Pancreas (tissue), 10 donors: Measurements from ENCODE around the gene PTGS2. TPM values are rescaled to one million over a fixed set of nuclear protein-coding genes. Genes with fewer than 3 reads are reported as not detected.

Experiments
- ATAC-seq, 4 donors: fragments of 200-7000 bp; cut with Tn5 transposase; one replicate each; pipeline versions ENCODE4 v1.8.0 to v1.9.1; 2020; ENCODE audit warnings: mild to moderate bottlenecking in 4 of 4, moderate library complexity in 4 of 4
- DNase-seq, 6 donors: peaks; one replicate each; pipeline ENCODE4 v3.0.0-alpha.2; 2020
- FAIRE-seq: peaks from 2 replicates; lab custom pipeline; 2012; peaks lifted over from hg19 to GRCh38; lab: Jason Lieb, UNC
- H3K27ac ChIP-seq, 4 donors: fragments of 200-600 bp; sonication (generic); 1 replicate in 3 of 4; 2 replicates in 1 of 4; pipeline versions ENCODE4 v1.5.0 to v1.8.0; 2020
- H3K27me3 ChIP-seq, 4 donors: fragments of 200-600 bp; one replicate each; pipeline ENCODE4 v1.8.0; 2021
- H3K36me3 ChIP-seq, 3 donors: fragments of 200-600 bp; sonication (generic) in 1 of 3; one replicate each; pipeline versions ENCODE4 v1.5.0 to v1.8.0; 2020 to 2021
- H3K4me1 ChIP-seq, 3 donors: fragments of 200-600 bp; one replicate each; pipeline ENCODE4 v1.8.0; 2021
- H3K4me3 ChIP-seq, 4 donors: fragments of 200-600 bp; sonication (generic) in 2 of 4; one replicate each; pipeline versions ENCODE4 v1.5.0 to v1.8.0; 2020 to 2021
- H3K9me3 ChIP-seq, 4 donors: fragments of 200-600 bp; one replicate each; pipeline ENCODE4 v1.8.0; 2021
- WGBS, 2 donors: extraction: QIAGEN DNeasy Blood & Tissue Kit; methylation state at CpG; one replicate each; pipeline ENCODE4 v1.1.7; 2013; 5-methylcytosine and 5-hydroxymethylcytosine counted together
- intact Hi-C, 3 donors: fragments of 100-400 bp; cut with DNase I; formaldehyde crosslinking; loops; one replicate each; pipeline versions ENCODE4 v1.11.1 to v1.14.2; 2022
- polyA plus RNA-seq, 2 donors: library from polyadenylated mRNA; stranded (reverse); fragments of 200-250 nt; gene quantifications; one replicate each; pipeline ENCODE4 v1.2.3, GENCODE V29; 2013
- total RNA-seq, 6 donors: library from RNA; stranded (reverse); fragmentation: NEBNext Ultra II Directional in 4 of 6; extraction: Animal tissue kit (Norgen Biotek cat#: 25700) in 4 of 6; gene quantifications; one replicate each; pipeline versions ENCODE4 v1.2.1 to v1.2.4, GENCODE V29; 2021 to 2023
- TF ChIP-seq, protein P1 (sequence below), 4 donors: fragments of 200-600 bp; sonication (generic) in 3 of 4; IDR thresholded peaks; one replicate each; pipeline versions ENCODE4 v1.5.0 to v1.8.0; 2021; ENCODE audit warnings: antibody characterized with exemption in 4 of 4
- donor health status: healthy with polysubstance abuse.
- donor health status: DM: no; HTN: no; CAD: no; lungs with moderate emphysema.
- donor health status: DM: no; HTN: no; CAD: no.
- donor health status: control.
- donor health status: control.
- donor health status: Bipolar disorder and iron deficiency.
- donor health status: DM: yes; HTN: yes; CAD: no.
- donor health status: DM: no; HTN: no; CAD: no.
- donor health status: DM: no; HTN: no; CAD: no.
- donor health status: DM: yes; HTN: yes; CAD: no.

Gene PTGS2
- total and polyA plus RNA-seq, 8 donors = 0.12 to 1.9 (median 0.47) TPM

DNA sequence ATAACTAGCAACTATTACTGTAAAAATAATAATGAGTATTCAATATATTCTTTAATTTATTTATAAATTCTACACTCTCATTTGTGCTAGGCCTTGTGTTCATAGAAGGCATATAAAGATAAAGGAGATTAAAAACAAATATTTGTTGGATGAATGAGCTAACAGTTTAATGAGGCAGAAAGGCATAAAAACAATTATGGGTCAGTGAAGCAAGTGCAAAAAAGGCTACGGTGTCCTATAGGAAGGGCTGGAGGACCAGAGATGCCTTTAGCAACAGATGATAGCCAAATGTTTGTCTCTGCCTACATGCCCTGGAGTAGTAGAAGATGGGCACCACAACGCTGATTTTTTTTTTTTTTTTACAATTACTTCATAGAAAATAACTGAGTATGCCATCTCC lies 45.7 kb downstream of the PTGS2 start:
- no peaks in the 10 kb centered on the region for H3K9me3 ChIP-seq

GRCh38 chr1:186633116-186633515 lies 47.1 kb downstream of the PTGS2 start:
- no peaks in the 10 kb centered on the region for H3K4me1 ChIP-seq
- DNase-seq (no peak), FAIRE-seq (no peak), ATAC-seq (no peak)
- no peaks in the 10 kb centered on the region for H3K9me3 ChIP-seq
- no peak overlapping the region for H3K27ac ChIP-seq
- 68 to 89% methylated on average over 1 of the region's 1 CpG for WGBS, 2 donors
- TF ChIP-seq, protein P1, sequence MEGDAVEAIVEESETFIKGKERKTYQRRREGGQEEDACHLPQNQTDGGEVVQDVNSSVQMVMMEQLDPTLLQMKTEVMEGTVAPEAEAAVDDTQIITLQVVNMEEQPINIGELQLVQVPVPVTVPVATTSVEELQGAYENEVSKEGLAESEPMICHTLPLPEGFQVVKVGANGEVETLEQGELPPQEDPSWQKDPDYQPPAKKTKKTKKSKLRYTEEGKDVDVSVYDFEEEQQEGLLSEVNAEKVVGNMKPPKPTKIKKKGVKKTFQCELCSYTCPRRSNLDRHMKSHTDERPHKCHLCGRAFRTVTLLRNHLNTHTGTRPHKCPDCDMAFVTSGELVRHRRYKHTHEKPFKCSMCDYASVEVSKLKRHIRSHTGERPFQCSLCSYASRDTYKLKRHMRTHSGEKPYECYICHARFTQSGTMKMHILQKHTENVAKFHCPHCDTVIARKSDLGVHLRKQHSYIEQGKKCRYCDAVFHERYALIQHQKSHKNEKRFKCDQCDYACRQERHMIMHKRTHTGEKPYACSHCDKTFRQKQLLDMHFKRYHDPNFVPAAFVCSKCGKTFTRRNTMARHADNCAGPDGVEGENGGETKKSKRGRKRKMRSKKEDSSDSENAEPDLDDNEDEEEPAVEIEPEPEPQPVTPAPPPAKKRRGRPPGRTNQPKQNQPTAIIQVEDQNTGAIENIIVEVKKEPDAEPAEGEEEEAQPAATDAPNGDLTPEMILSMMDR (IDR thresholded peaks at IDR 0.05) = no peak
- H3K36me3 ChIP-seq = no peaks in the 10 kb centered on the region
- H3K4me3 ChIP-seq = no peak overlapping the region
- intact Hi-C loops = no loop called here
- H3K27me3 ChIP-seq = no peaks in the 10 kb centered on the region

More for the DNA sequence above, 45.7 kb downstream of the PTGS2 start:
- intact Hi-C loops = no loop called here
- no peaks in the 10 kb centered on the region for H3K27me3 ChIP-seq
- FAIRE-seq (no peak), ATAC-seq (no peak), DNase-seq (no peak)
- no peak overlapping the region for H3K27ac ChIP-seq
- H3K4me1 ChIP-seq = no peaks in the 10 kb centered on the region
- TF ChIP-seq, protein P1 (IDR thresholded peaks at IDR 0.05) = no peak
- H3K4me3 ChIP-seq = no peak overlapping the region
- no peaks in the 10 kb centered on the region for H3K36me3 ChIP-seq
- WGBS, 2 donors = 74 to 76% methylated on average over 2 of the region's 2 CpGs

- ATAC-seq = no peak
These were observed 50.9 kb downstream of the PTGS2 start for GRCh38 chr1:186629341-186629740.

GRCh38 chr1:186628910-186629309 lies 51.3 kb downstream of the PTGS2 start:
- intact Hi-C loops = no loop called here
- H3K4me3 ChIP-seq = no peak overlapping the region
- no peak overlapping the region for H3K27ac ChIP-seq
- H3K27me3 ChIP-seq = no peaks in the 10 kb centered on the region
- H3K4me1 ChIP-seq = no peaks in the 10 kb centered on the region
- ATAC-seq (no peak), DNase-seq (no peak), FAIRE-seq (no peak)
- TF ChIP-seq, protein P1 (IDR thresholded peaks at IDR 0.05) = no peak
- H3K36me3 ChIP-seq = no peaks in the 10 kb centered on the region
- no peaks in the 10 kb centered on the region for H3K9me3 ChIP-seq

More at GRCh38 chr1:186629341-186629740, 50.9 kb downstream of the PTGS2 start:
- DNase-seq = no peak
- Histone ChIP-seq H3K27me3 (no peaks in the 10 kb centered on the region), H3K36me3 (no peaks in the 10 kb centered on the region), H3K4me3 (no peak overlapping the region), H3K4me1 (no peaks in the 10 kb centered on the region), H3K9me3 (no peaks in the 10 kb centered on the region), H3K27ac (no peak overlapping the region)
- intact Hi-C loops = no loop called here
- no peak for FAIRE-seq
- TF ChIP-seq, protein P1 (IDR thresholded peaks at IDR 0.05) = no peak
- WGBS, 2 donors = 60 to 70% methylated on average over 1 of the region's 1 CpG

DNA sequence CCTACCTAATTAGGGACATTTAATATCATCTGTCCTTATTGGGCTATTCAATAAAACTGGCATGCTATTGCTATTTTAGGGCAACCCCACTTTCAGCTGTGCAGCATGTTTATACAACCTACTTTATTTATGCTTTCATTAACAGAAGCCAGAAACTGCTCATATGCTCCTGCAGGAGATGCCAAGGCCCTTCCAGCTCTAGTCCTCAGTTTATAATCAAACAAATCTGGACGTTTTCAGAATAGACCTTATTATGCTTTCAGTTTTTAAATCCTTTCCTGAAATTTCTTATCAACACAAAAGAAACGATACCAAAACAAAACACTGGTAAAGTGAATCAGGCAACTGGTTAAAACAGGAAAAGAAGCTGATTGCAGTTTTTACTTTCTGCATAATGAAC lies 53.2 kb downstream of the PTGS2 start:
- intact Hi-C loops = no loop called here
- DNase-seq (no peak), ATAC-seq (no peak), FAIRE-seq (no peak)
- Histone ChIP-seq H3K4me1 (no peaks in the 10 kb centered on the region), H3K27me3 (no peaks in the 10 kb centered on the region), H3K4me3 (no peak overlapping the region), H3K9me3 (no peaks in the 10 kb centered on the region), H3K27ac (no peak overlapping the region), H3K36me3 (no peaks in the 10 kb centered on the region)
- TF ChIP-seq, protein P1 (IDR thresholded peaks at IDR 0.05) = no peak
- WGBS, 2 donors = 24 to 33% methylated on average over 2 of the region's 2 CpGs
